ENCODE measurements around the gene TNKS1BP1.

TNKS1BP1 gene

DNA sequence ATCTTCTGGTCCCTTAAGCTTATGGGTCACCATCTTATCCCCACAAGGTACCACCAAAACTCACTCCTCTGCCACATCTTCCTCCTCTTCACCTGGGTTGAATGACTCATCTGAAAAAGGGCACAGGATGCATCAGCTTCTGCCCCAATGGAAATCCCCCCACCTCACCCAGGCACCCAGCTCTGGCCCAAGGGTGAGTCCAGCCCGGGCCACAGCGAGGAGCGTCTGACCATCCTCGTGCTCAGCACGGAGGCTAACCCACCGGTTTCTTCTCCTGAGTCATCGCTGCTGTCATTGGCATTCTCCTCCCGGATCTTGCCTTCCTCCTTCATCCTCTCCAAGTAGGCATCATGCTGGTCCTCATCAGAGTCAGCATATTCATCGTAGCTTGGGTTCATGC, 5.3 kb upstream of the TNKS1BP1 start:
- DNase-seq, result no peak

GRCh38 chr11:57327721-57328120, 3.0 kb upstream of the TNKS1BP1 start:
- no peak for DNase-seq

GRCh38 chr11:57325735-57326048, 940 bp upstream of the TNKS1BP1 start:
- no peak for DNase-seq

GRCh38 chr11:57324154-57324885, 432 bp downstream of the TNKS1BP1 start:
- peak; percentile 10 for DNase-seq

DNA sequence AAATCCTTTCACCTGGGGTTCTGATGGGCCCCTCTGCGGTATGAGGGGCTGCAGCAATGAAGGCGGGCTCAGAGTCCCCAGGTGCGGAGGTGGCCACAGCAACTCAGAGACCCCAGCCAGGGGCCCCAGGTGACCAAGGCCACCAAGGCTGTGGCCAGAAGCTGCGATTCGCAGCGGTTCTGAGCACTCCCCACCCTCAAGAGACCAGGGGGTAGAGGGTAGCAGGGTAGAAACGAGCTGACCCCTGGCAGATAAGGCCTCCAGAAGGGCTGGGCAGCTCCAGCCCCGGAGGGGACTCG, 948 bp downstream of the TNKS1BP1 start:
- no peak for DNase-seq

DNA sequence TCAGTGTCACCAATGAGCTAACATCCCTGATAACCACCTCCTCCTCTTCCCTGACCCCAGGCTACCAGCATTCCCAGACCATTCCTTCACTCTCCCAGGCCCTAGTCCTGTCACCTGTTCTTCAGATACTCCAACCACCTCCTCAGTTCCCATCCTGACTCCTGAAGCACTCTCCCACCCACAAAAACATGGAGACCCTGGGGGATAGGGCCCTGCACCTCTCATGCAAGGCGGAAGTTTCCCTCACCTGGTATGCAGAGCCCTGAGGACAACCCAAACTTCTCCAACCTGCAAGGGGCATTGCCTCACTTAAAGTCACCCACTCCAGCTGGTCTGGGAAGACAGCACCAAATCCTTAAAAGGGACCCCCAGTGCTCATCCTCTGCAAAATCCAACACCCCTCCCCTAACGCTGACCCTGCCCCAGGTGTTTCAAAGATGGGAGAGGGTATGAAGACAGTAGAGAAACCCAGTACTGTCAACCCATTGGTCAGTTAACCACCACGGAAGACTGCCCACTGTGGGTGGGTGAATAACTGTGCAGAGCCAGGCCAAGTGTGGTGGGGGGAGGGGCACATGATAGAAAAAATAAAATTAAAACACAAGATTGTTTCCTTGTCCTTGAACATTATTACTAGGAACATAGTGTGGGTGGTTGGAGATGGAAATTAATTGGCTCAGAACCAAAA, 1.4 kb downstream of the TNKS1BP1 start:
- DNase-seq, result no peak

- DNase-seq, result peak; percentile 12
These were observed 2.2 kb downstream of the TNKS1BP1 start for GRCh38 chr11:57322256-57323166.

GRCh38 chr11:57321388-57322255, 3.1 kb downstream of the TNKS1BP1 start:
- no peak for DNase-seq

- no peak for DNase-seq
These were observed 3.9 kb downstream of the TNKS1BP1 start for GRCh38 chr11:57320719-57321387.

DNA sequence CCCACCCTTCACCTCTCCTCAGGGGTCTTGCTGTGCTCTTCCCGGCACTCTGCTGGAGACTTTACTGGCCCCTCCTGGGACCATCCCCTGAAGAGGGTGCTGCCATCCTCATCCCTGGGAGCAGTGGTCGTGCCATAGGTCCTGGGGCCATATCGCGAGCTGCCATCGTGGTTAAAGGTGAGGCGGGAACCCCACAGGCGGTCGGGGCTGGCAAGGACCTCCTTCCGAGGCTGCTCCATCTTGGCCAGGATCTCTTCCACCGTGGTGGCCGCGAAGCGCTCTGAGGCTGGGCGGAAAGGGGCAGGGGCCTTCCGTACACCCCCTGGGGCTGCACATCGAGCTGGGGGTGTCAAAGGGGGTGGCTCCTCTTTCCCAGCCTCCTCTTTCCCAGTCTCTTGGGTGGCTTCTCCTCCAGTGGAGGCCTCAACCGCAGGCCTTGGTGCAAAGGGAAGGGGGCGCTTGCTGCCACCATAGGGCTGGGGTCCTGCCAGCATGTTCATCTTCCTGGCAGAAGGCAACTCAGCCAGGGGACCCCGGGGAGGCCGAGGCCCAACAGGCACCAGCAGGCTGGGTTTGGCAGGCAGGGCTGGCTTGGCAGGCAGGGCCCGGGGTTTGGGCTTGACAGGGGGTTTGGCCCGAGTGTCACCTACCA, 4.6 kb downstream of the TNKS1BP1 start:
- no peak for DNase-seq

DNA sequence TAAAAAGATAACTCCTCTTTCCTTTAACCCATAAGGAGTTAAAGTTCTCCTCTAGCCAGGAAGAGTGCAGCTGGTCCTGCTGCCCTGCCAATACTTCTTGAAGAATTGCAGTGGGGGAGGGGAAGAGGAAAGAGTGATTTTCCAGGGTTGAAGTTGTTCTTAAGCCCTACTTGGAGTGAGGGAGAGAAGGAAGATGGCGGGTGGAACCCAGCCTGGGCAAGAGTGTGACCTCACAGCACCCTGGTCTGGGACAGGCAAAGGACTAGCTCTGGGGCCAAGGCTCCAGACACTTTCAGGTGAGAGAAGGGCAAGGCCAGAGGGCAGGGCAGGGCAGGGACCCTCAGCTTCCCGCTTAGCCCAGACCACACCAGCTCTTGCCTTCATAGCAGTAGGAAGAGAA, 6.6 kb downstream of the TNKS1BP1 start:
- DNase-seq, result no peak

DNA sequence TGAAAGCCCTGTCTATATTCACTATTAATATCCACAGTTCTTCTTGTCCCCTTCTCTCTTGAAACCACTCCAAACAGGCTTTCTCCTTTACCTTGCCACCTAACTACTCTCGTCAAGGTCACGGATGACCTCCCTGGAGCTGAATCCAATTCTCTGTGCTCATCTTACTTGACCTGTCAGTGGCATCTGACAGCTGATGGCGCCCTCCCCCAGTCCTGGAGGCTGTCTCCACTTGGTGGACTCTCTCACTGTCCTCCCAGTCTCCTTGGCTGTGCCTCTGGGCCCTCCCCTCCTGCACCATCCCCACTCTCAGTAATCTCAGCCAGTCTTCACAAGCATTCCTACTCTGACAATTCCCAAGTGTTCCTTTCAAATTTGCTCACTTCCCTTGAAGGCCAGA, 8.7 kb downstream of the TNKS1BP1 start:
- no peak for DNase-seq

DNA sequence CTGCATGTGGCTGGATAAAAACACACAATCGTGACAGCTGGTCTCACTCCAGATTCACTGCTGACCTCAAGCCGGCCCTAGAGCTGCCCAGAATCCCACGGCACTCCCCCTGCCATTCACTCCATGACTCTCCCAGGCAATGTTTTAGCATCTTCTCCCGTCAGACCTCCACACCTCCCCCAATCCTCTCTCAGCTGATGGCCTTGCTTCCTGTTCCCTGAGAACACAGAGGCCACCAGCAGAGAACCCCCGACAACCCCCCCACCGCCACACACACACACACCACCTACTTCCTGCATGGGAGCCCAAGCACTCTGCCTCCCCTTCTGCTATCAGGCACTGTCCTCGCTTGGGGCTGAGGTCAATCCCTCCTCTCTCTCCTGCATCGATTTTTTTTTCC, 9.3 kb downstream of the TNKS1BP1 start:
- no peak for DNase-seq

DNA sequence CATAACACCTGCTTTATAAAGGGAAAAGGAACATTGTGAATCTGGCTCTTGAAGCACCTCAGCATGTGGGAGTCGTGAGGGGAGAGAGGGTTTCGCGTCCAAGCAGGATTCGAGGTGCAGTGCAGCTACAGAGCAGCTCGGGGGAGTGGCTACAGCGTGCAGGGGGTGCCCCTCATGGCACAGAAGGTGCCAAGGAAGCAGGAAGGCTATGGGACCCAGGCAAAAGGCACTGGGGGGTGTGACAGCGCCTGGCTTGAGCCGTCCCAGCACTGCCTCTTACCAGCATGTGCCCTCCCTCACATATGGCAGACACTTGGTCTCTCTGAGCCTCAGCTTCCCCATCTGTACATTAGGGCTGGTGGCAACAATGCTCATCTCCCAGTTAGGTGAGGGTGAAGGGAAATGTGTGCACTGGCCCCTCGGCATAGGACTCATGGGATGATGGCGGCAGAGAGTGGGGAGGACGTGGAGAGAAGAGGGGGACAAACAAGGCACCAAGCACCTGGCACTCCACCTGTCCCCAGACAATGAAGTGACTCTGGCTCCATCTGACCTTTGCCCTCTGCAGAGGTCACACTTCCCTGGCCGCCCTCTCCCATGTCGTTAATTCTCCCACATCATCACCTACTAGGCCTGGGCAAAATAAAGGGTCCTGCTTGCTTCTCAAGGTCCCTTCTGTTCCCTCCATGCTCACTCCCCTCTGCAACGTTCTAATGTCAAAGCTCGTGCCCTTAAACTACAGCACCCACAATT, 10.4 kb downstream of the TNKS1BP1 start:
- DNase-seq, result no peak

- DNase-seq, result no peak
These were observed 11.0 kb downstream of the TNKS1BP1 start for GRCh38 chr11:57313788-57314135.

DNA sequence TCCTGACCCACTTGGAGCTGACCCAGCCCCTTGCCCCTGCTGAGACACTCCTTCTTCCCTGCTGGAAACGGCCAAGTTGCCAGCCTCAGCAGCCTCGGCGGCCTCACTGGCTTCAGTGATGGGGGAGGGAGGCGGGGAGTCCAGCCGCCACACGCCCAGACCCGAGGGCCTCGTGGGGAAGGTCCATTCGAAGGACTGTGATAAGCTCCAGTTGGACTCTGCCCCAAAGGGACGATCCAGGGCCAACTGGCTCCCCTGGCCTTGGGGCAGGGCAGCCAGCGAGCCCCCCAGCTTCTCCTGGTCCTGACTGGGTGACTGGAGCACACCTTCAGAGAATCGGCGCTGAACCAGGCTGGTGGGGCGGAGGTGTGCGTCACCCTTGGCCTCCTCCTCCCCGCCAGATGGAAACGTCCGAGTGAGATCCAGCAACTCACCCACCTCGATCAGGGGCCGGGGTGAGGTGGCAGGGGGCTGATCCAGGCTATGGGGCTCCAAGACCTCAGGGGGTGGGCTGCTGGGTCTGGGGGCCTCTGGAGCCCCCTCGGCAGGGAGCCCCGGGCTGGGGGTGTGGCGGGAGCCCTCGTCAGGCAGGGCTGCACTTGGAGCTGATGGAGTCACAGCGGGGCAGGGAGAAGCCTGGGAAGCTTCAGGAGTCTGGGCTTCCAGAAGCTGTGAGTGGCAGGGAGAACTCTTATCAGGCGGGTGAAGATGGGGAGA, 11.5 kb downstream of the TNKS1BP1 start:
- no peak for DNase-seq

GRCh38 chr11:57312511-57313021, 12.2 kb downstream of the TNKS1BP1 start:
- DNase-seq, result no peak

DNA sequence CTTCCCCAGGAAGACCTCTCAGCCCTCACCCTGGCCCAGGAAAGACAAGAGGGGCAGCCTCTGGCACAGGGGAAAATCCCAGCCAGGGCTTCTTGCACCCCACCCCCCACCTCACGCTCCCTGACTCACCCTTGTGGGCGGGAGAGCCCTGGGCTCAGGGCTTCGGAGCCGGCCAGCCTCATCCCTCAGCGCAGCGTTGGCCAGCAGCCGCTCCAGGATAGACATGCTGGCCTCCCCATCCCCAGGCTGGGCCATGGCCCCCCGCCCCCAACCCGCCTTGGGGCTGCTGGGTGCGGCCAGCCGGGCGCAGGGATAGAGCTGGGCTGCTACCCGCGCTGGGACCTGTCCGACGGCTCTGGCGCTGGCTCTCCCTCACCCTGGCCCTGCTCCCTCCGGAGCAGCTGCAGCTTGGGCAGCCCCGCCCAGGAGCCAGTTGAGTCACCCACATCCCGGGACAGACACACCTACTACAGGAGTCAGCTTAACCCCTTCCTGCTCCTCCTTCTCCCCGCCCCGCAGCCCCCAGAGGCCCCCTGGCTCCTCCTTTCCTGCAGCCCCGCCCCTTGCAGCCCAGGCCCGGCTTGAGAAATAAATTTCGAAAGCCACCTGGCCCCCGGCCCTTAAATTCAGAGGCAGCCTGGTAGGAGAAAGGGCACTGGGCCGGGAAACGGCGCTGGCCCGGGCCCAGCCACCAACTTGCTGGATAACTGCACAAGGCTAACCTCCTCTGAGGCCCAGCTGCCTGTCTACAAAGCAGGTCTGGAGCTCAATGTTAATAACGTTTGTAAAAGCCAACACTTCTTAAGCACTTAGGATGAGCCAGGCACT, 13.4 kb downstream of the TNKS1BP1 start:
- DNase-seq, result no peak

DNA sequence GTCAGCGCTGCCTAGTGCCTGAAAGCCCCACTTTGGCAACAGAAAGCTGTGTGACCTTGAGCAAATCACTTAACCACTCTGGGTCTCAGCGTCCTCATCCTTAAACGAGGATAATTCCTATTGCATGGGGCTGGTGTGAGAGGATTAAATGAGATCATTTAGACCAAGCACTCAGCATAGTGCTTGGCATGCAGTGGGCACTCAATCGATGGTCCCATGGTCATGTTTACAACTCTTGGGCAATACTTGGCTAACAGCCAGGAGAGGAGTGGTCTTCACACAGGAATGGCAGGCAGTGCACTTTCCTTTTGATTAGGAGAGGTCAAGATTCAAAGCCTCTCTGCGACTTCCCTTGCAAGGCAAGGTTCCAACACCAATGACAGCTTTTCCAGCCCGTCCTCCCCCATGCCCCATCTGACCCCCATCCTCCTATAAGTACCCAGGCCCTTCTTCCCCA, 14.1 kb downstream of the TNKS1BP1 start:
- peak; percentile 23 for DNase-seq
